Caki2 (cell line): ENCODE data around the gene SRD5A3. TPM values are rescaled to one million over a fixed set of nuclear protein-coding genes. Genes with fewer than 3 reads are reported as not detected.
A peak's percentile ranks its signal among the peaks of the same experiment; 100 is the strongest.
"Not testable (repeated sequence)": the region's sequence is repeated elsewhere in the genome, so short reads cannot be mapped to it uniquely, and the experiment has no call there.

Experiments used
- DNase-seq: peaks from one replicate; pipeline ENCODE4 v3.0.0-alpha.2; 2015; ENCODE audit warnings: low read depth
- in situ Hi-C: cut with HindIII; loops from 2 replicates; pipeline ENCODE4 v1.10.0; 2016; ENCODE audit warnings: low sequenced_read_pairs, low pct_unique_long_range_greater_than_20kb, mixed read lengths
- total RNA-seq: library from RNA; depleted of rRNA; stranded (reverse); fragments of >200 nt; shearing (Covaris generic); gene quantifications from 2 replicates; pipeline ENCODE4 v1.2.3, GENCODE V29; 2014; ENCODE audit warnings: low replicate concordance

SRD5A3 gene
- total RNA-seq, 1 experiment from 2014 or later = 14.8 TPM

DNA sequence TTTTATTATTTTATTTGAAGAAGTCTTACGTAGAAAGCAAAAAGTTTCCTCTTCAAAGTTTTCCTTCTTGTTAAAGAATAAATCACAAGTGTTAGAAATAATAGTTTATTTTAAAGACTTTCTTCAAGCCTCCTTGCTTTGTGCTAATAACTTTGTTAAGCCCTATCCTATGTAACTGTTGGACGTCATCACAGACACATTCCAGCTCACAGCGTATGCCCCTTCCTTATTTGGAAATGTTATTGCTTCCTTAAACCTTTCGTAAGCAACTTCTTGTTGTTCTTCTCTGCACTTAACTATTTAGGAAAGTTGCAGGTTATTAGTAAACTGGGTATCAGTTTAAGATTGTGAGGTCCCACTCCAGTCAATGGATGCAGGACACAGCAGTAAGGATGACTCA, 7.6 kb upstream of the SRD5A3 start:
- in situ Hi-C loops = no loop called here

DNA sequence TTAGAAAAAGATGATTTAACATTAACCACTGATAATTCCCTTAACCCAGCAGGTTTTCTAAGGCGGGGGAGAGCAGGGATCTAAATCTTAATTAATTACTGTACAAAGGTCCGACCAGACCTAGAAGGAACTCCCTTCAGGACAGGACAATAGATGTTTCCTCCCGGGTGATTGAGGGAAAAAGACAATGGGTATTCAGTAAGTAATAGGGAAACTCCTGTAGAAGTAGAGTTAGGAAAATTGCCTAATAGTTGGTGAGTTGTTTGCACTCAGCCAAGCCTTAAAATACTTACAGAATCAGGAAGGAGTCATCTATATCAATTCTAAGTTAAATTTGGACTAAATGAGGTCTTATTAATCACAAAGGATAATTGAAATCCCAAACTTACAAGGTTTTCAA, 5.8 kb upstream of the SRD5A3 start:
- in situ Hi-C loops = no loop called here

More for the DNA sequence above, 7.6 kb upstream of the SRD5A3 start:
- no peak for DNase-seq

DNA sequence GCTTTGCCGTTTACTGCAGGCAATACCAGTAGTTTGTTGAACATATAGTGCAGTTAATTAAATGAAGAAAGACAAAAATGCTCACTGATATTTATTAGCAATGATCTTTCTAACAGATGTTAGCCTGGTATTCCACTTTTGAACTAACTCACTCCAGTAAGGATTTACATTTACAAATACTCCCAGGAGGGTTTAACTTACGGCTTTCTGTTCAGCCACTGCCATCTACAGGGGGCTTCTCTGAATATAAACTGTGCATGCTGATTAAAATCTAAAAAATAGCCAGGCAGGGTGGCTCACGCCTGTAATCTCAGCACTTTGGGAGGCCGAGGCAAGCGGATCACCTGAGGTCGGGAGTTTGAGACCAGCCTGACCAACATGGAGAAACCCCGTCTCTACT, 2.2 kb upstream of the SRD5A3 start:
- in situ Hi-C loops = no loop called here
- no peak for DNase-seq

More for the DNA sequence above, 5.8 kb upstream of the SRD5A3 start:
- DNase-seq = no peak

DNA sequence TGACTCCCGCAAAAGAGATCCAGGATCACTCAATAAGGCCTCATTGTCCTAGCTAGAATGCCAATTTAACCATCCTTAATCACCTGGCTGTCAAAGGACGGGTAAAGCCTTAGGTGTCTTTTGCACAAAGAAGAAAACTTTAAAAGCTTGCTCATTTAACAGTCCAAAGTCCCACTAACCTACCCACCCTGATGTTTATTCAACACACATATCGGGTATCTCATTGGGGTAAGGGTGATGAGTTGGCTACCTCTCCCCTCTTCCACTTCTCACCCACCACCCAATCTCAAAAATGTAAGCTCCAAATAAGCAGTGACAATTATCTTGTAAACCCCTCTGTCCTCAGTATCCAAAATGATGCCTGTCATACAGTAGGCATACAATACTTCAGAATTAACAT, 988 bp upstream of the SRD5A3 start:
- in situ Hi-C loops = no loop called here
- DNase-seq = no peak

DNA sequence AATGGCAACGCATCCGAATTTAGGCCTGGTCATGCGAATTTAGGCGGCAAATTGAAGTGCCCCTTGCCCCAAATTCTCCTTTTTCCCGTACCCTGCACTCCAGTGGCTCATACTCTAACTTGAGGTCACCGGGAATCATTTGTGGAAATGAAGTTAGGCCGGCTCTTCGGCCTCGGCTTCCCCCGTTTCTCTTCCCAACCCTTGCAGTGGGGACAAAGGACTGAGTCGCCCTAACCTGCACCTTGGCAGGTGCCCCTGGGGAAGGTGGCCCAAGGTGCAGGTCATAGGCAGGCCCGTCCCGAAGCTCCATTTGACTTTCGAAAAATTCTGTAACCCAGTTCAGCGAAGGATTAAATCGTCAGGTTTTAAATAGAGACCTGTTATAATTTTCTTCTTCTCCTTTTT, 811 bp downstream of the SRD5A3 start:
- in situ Hi-C loops = no loop called here
- DNase-seq = no peak

DNA sequence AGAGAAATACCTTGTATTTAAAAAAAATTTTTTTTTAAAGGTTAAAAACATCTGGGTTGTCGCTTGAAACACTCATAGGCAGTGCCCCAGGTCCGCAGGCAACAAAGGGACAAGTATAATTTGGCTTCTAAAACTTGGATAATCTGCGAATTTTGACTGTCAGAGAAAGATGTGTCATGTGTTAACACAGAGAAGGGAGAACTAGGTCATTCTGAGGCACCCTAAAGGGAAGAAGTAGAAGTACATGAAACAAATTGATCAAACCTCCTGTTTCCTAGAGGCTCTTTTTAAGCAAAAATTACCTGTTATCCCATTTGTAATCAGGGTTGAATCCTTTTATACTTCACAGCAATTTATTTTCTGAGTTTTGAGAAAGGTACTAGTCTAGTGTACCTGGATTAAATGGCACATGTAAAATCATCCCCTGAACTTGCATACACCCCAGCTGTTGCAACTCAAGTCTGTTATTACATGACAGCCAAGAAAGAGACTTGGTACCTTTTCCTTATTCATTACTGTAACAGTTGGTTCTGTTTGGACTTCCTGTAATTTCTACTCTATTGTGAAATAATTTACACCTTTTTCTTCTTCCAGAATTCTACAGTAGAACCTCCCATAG, 1.7 kb downstream of the SRD5A3 start:
- in situ Hi-C loops = no loop called here

DNA sequence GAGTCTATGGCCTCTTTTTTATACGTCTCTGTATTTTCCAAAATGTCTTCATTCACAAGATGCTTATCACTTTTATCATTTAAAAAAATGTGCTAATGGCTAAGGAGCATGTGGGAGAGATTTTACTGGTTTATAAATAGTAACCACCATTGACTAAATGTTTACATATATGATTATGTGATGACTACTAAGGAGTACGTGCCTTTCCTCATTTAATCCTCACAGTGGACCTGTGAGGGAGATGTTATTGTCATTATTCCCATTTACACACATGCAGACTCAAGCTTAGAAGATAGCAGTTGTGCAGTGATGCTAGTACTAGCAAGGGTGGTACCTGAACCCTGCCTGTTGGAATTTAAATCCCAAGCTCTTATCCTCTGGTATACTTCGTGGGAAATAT, 2.4 kb downstream of the SRD5A3 start:
- in situ Hi-C loops = no loop called here
- DNase-seq = no peak

More for the DNA sequence above, 1.7 kb downstream of the SRD5A3 start:
- no peak for DNase-seq

DNA sequence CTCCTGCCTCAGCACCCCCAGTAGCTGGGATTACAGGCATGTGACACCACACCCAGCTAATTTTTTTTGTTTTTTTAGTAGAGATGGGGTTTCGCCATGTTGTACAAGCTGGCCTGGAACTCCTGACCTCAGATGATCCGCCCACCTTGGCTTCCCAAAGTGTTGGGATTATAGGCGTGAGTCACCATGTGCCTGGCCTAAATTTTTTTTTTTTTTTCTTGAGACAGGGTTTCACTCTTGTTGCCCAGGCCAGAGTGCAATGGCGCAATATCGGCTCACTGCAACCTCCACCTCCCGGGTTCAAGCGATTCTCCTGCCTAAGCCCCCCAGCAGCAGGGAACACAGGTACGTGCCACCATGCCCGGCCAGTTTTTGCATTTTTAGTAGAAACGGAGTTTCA, 4.8 kb downstream of the SRD5A3 start:
- in situ Hi-C loops, DNase-seq: not testable (repeated sequence)

DNA sequence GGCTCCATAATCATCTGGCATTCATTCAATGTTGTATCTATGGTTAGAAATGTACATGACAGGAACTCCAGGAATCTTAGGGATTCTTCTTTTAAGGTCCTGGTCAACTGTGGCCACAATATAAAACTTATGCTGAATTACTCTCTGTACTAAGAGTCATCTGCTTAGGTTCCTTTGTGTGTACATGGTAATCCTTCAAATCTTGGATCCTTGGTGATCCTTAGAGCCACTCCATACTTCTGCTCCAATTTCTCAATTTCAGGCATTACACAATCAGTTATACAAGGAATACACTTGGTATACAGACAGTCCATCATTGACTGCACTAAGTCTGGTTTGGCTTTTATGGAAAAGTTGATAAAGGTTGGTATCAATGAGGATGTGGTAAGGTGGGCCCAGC, 5.8 kb downstream of the SRD5A3 start:
- DNase-seq = no peak
- in situ Hi-C loops = no loop called here

DNA sequence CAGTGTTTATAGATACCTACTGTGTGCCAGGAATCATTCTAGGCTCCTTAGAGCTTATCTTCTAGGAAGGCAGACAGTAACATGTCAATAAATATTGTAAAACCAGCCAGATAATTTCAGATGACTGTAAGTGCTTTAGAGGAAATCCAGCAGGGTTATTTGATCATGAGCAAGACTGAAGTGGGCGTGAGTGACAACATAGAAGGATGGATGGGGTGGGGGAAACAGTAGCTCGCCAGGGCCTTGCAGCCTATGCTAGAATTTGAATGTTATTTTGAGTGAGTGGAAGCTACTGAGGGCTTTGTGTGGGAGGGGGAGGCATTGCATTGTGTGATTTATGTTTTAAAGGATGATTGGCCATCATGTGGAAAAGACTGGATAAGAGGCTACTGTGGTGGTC, 6.7 kb downstream of the SRD5A3 start:
- DNase-seq = no peak
- in situ Hi-C loops = no loop called here

DNA sequence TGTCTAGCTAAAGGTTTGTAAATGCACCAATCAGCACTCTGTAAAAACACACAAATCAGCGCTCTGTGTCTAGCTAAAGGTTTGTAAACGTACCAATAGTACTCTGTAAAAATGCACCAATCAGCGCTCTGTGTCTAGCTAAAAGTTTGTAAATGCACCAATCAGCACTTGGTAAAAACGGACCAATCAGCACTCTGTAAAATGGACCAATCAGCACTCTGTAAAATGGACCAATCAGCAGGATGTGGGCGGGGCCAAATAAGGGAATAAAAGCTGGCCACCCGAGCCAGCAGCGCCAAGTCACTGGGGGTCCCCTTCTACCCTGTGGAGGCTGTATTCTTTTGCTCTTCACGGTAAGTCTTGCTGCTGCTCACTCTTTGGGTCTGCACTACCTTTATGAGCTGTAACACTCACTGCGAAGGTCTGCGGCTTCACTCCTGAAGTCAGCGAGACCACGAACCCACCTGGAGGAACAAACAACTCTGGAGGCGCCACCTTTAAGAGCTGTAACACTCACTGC, 7.2 kb downstream of the SRD5A3 start:
- not testable (repeated sequence) for DNase-seq

DNA sequence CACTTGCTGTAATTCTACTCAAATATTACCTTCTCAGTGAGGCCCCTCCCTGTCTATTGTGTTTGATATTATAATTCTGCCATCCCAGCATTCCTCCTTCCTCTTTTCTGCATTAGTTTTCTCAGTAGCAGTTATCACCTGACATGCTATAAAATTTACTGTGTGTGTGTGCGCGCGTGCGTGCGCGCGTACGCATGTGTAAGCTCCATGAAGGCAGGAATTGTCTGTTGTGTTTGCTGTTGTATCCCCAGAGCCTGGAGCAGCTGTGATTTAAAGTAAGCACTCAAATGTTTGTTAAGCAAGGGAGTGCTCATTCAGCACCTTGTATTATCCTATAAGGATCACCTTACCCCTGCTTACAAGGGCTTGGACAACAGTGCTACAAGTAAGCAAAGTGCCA, 8.6 kb downstream of the SRD5A3 start:
- in situ Hi-C loops = no loop called here
- DNase-seq = no peak

More for the DNA sequence above, 7.2 kb downstream of the SRD5A3 start:
- in situ Hi-C loops = not testable (repeated sequence)

DNA sequence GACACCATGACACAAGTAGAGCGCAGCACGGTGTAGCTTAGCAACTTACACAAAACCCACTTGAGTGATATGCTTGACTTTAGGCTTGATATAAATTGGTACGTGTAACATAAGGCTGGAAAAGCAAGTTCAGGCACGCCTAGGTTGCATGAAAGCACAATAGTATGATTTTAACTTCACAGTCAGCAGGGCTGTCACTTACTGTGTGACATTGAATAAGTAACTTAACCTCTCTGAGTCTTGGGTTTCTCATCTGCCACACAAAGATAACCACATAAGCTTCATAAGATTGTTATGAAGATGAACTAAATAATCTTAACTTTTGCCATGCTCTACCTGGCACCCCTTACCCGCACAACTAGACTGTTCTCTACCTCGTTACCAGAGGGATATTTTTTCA, 9.5 kb downstream of the SRD5A3 start:
- no peak for DNase-seq
- in situ Hi-C loops = no loop called here

DNA sequence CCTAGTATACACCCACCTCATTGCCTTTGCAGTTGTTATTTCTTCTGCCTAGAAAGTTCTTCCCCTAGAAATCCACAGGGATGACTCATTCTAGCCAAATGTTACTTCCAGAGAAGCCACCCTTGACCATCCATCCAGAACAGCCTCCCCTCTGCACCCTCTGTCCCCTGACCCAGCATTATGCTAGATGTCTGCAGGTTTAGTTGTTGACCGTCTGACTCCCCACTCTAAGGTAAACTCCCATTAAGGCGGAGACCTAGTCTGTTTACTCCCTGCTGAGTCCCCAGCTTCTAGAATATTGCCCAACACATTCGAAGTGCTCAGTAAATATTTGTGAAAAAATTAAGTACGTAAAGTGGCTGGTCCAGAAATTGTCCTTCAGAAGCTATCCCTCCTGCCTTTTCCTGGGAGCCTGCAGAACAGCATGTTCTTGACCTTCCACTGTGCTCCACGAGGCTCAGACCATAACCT, 11.0 kb downstream of the SRD5A3 start:
- in situ Hi-C loops = no loop called here
- peak; percentile 74 for DNase-seq

DNA sequence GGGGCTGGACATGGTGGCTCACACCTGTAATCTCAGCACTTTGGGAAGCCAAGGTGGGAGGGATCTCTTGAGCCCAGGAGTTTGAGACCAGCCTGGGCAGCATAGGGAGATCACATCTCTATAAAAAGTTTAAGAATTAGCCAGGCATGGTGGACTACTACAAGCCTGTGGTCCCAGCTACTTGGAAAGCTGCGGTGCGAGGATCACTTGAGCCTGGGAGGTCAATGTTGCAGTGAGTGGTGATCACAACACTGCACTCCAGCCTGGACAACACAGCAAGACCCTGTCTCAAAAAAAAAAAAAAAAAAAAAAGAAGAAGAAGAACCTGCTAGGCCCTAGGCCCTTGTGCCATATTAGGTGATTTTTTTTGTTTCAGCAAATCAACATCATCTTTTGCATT, 12.2 kb downstream of the SRD5A3 start:
- in situ Hi-C loops = no loop called here
- DNase-seq = no peak

DNA sequence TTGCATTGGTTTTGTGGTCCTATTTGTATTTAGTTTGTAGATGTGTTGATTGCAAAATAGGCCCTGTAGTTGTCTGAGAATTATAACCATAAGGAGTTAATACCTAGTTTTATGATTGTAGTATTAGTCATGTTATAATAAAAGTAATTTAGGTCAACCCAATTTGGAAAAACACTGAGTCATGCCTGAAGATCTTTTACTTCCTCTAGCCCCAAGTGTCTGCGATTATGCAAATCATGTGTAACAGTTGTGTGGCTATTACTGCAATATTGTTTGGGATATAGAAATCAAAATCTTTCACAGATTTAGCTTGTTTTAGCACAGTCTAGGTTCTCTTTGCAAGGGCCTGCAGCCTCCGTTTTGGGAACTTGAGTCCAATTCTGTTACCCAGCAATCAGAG, 12.6 kb downstream of the SRD5A3 start:
- in situ Hi-C loops = no loop called here

DNA sequence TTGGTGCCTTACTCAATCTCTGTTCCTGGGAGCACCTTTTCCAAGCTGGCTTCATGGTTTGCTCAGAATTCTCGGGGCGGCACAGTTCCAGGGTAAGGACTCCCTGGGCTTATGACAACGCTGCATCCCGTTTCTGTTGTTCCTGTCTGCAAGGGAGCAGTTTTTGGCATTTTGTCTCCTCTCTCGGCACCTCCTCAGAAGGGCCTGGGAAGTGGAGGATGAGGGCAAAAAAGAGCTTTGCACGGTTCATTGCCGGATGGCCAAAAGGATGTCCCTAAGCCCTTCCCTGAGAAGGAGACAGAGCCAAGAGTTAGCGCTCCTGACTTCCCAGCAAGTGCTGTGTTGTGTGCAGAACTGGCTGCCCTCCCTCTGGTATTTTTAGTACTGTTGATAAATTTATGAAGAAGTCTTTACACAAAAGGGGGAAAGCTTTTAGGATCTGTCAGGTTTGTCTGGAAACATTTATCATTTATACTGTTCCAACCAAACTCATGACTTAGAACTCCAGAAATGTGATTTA, 13.4 kb downstream of the SRD5A3 start:
- in situ Hi-C loops = no loop called here
- DNase-seq = no peak

More for the DNA sequence above, 12.6 kb downstream of the SRD5A3 start:
- peak; percentile 51 for DNase-seq

DNA sequence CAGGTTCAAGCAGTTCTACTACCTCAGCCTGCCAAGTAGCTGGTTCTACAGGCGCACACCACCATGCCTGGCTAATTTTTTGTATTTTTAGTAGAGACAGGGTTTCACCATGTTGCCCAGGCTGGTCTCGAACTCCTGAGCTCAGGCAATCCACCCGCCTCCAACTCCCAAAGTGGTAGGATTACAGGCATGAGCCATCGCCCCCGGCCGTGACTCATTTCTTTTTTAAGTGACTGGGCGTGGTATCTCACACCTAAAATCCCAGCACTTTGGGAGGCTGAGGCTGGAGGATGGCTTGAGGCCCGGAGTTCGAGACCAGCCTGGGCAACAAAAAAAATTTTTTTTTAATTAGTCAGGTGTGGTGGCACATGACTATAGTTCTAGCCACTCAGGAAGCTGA, 16.9 kb downstream of the SRD5A3 start:
- in situ Hi-C loops = not testable (repeated sequence)

DNA sequence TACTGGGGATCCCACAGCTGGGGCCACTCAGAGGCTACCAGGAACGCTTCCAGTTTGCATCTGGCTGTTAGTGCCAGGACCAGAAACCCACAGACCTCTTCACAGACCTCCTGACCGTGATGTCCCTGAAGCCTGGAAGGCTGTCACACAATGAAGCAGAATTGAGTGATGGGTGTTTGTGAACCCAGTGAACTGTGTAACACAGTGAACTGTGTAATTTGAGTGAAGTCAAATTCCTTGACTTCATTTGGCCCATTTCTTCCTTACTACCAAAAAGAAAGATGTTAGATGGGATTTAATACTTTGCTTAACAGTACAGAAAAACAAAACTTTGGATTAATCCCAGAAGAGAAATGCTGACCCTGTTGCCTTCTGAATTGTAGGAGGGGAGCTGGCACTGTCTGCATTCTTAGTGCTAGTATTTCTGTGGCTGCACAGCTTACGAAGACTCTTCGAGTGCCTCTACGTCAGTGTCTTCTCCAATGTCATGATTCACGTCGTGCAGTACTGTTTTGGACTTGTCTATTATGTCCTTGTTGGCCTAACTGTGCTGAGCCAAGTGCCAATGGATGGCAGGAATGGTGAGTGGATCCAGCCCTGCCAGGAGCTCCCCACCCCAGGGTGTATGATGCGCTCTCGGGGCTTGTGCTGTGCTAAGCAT, 17.8 kb downstream of the SRD5A3 start:
- DNase-seq = peak; percentile 49
- in situ Hi-C loops = no loop called here

More for the DNA sequence above, 16.9 kb downstream of the SRD5A3 start:
- not testable (repeated sequence) for DNase-seq
